Epithelial cell of prostate (primary cell): ENCODE results near the gene NRF1.
A peak's percentile ranks its signal among the peaks of the same experiment; 100 is the strongest.

Experiments
- DNase-seq: peaks from one replicate; pipeline ENCODE4 v3.0.0-alpha.2; 2011; ENCODE audit warnings: low read depth, low spot score
- H3K27ac ChIP-seq: fragments of 450-650 bp; 2 replicates; pipeline ENCODE4 v1.5.1; 2017; ENCODE audit warnings: mild to moderate bottlenecking

The NRF1 gene

DNA sequence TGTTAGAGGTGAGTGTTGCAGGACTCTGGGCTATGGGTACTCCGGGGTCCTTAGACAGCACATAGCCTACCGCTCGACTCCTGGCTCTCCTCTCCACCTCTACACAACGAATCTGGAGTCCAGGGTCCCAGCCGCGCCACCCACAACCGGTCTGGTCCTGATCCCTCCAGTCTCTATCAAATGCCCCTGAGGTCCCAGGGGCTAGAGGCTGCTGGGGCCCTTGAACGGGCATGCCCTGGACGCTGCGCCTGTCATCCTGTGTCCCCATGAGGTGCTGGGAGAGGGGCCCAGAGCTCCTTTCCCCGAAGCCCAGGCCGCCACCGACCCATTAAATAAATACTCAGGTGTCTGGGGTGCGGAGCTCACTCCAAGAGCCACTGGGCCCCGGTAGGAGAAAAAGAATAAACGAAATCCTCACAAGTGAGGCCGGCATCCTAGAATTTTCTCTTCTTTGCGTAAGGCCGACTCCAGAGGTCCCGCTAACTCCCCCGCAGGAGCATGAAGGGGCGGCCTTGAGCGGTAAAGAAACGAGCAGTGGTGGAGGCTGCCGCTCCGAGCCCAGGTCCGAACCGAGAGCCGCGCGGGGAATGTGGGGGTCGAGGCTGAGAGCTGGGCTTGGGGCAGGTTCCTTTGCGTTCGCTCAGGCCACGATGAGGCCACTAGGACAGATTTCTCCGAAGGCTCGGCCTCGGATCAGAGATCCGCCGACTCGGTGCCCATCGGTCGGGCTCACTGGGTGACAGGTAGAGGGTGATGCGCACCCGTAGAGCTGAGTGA is 166.7 kb downstream of the NRF1 start:
- no peak for DNase-seq
- H3K27ac ChIP-seq = no peak overlapping the region

DNA sequence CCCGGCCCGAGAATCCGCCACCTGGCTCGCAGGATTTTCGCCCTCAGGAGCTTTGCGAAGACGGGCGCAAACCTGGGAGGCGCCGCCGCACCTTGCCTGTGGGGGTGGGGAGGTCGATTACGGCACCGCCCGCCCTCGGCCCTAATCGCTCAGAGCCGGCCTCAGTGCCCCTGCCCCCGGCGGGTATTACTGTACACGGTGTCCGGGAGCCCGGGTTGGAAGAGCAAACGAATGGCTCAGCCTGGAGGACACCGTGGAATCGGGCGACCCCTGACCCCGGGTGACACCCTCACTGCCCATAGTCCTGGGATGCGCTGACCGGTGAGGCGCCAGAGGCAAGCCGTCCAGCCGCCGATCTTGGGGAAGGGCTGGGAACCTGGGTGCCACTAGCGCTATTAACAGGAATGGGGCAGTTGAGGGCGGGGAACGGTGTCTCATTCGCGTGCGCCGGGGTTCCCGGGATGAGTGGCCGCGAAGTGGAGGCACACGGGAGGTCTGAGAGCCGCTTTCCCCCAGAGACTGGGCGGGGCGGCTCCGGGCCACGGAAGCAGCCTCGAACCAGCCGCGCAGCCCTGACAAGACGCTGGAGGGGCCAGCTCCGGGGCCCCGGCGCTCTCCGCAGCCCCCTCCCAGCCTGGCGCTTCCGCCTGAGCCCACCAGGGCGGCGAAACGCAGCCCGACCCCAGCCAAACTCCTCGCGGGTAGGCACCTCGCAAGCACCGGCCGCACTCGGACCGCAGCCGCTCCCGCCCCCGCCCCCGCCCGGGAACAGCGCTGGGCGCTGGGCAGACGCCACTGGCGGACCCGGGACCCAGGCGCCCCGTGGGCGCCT is 167.5 kb downstream of the NRF1 start:
- no peak for DNase-seq
- peak overlapping the region; percentile 86 for H3K27ac ChIP-seq

DNA sequence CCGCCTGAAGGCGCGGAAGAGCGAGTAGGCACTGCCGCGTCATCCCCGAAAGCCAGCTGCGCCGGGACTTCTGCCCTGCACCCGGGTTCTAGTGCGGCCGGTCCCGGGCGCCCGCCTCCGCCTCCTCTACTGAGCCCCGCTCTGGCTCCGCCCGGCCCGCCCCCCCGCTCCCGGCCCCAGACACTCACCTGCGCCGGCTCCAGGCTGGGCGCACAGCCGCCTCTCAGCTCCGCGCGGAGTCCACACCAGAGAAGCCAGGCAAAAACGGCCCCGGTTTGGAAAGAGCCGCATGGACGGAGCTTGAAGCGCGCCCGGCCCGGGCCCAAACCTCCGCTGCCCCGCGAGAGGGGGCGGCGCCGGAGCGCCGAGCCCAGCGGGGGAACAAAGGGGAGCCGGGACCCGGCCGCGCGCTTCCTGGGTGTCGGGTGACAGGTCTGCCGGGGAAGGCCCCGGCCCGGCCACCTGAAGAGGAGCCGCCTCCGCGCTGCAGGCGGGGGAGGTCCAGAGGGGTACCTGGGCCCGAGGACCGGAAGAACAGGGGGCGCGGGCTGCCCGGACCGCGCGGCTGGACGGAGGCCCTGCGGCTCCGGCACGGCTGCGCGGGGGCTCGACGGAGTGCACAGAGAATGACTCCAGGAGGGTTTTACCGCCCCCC is 168.2 kb downstream of the NRF1 start:
- peak; percentile 2 for DNase-seq
- H3K27ac ChIP-seq = peak overlapping the region; percentile 86

DNA sequence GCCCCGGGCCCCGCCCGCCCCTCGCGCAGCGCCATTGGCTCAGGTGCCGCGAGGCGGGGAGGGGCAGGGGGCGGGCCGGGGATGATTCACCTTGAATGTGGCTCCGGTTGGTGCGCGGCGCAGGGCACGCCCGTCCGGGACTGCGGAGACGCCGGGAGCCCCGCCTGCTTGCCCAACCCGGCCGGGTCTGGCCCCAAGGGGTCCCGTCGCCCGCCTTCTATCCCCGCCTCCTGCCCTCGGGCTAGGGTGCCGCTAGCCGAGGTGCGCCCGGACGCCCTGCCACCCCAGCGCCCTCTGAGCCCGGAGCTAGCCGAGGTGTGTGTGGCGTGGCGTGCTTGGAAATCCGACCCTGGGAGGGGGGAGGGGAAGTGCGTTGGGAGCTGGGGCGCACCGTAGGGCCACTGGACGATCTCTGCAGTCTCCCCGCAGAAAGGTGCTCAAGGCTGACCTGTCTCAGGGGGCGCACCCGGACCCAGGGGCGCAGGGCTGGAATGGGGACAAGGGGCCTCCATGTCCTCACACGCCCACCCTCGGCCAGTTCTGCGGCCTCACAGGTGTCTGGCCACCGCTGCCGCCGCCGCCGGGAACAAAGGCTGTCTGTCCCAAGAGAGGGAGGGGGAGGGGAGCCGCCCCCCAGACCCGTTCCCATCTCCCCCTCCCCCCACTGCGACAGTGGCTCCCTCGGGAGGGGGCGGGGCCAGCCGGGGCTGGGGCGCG is 168.9 kb downstream of the NRF1 start:
- DNase-seq = peak; percentile 65
- H3K27ac ChIP-seq = peak overlapping the region; percentile 86

DNA sequence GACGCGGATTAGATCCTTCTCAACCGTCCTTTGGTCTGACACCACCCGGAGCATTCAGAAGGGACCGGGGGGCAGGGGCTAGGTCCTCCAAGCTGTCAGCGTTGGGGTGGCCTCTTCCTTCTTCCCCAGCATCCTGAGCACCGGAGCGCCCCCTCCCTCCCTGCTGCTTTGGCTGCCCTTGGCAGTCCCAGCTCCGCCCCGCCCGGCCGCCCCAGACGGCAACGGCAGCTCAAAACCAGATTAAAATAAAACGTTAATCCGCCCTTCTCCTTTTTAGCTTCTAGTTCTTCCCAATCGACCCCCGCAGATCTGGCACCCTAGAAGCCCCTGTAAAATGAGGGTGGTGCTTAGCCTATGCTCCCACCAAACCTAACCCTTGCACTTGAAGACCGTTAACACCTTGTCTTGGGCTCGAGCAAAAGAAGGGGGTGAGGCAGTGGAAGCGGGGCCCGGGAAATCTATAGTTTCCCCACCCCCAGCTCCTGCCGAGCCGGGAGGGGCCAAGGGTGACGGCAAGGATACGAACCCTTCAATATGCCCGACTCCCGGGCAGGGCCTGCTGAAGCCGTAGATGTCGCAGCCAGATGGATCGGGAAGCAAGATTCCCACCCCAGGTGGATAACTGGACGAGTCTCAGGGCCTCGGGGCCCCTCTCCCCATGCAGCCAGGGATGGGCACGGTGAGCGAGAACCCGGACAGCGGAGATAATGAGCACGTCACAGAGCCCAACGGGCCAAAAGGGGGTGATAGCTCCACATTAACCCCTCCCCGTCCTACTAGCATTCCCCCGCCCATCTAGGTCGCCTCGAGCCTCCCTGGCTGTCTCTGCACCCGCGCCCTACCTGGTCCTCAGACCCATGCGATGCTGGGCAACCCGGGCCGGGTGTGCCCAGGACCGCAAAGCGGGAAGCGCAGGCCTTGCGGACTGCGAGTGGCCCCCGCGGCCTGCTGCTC is 169.7 kb downstream of the NRF1 start:
- H3K27ac ChIP-seq = peak overlapping the region; percentile 86
- DNase-seq = no peak

DNA sequence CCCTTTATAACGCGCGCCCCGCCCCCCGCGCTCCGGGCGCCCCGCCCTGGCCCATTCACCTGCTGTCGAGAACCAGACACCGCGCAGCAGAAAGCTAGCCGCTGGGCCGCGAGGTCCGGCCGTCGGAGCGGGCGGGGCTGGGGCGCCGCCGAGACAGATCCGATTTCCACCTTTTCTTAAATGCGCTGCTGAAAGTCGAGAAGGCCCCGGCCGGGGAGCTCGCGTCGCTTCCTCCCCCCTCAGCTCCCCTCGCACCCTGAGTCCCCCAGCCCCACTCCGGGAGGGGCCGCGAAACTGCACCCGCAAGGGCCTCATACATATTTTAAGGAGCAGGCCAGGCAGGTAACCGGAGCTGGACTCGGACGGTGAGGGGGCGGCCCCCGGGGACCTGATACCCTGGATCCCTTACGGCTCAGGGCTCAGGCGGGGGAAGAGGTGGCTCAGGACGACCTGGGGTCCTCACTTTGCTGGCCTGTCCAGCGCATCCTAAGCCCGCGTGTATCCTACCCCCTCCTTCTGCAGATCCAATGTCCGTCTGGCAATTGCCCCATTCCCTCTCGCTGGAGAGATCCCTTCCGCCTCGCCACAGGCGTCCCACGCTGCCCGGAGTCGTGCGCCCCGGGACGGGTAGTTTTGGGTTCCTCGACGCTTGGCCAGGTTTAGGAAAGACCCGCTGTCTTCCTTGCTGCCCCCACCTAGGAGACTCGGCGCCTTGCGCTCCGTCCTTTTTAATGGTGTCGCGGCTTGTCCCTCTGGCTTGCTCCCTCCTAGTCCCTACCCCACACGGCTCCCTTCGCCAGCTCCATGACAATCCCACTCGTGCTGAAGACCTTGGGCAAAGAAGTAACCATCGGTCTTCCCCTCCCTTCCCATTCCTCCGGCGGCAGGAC is 170.7 kb downstream of the NRF1 start:
- no peak for DNase-seq
- no peak overlapping the region for H3K27ac ChIP-seq

DNA sequence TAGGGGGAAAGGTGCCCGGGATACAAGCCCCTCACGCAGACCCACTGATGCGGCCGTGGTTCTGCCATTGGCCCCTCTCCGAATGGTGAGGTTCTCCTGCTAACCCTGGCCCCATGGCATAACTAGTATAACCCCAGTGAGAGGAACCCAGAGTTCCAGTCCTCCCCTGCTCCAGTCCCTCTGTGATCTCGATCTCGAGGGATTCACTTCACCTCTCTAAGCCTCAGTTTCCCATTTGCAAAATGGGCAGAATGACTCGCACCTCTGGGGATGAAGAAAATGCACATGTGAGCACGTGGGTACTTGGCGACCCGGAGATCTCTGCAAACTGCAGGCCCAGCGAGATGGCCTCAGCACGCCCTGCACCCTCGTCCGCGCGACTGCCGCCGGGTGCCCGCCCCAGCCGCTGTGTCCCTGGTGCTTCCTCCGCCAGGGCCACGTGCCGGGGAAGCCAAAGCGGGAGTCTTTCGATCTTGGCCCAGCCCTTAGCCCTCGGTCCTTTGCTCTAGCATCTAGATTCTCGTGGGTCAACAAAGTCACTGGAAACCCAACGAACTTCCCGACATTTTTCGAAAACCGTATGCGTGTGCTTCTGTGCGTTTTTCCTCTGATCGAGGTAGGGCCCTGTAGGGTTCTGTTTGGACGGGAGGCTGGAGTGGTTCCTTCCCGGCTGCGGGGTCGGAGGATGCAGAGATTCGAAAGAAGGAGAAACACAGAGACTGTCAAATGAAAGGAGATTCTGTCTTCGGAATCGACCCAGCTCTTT is 171.5 kb downstream of the NRF1 start:
- no peak overlapping the region for H3K27ac ChIP-seq
- DNase-seq = no peak

DNA sequence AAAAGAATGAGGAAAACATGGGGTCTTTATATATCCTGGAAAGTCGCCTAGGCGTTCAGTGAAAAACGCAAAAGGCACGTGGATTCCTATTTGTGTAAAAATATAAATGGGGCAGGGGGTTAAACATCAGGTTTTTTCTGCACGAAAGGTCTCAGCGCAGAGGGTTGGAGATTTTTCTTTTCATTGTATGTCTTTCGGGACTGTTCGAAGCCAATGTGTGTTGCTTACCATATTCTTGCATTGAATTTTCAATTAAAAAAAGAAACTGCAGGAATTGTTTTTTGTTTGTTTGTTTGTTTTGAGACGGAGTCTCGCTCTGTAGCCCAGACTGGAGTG is 172.0 kb downstream of the NRF1 start:
- no peak overlapping the region for H3K27ac ChIP-seq
- DNase-seq = no peak

DNA sequence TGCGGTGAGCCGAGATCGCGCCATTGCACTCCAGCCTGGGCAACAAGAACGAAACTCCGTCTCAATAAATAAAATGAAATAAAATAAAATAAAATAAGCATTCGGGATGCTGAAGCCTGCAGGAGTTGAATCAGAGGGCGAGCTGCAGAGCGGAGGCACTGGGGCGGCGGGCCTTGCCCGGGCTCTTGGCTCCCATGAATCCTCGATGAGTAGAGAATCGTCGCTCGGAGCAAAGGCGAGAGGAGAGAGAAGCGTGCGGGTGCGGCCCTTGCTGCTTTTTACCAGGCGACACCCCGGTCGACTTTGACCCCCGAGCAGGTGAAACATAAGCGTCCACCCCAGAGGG is 172.9 kb downstream of the NRF1 start:
- DNase-seq = no peak
- H3K27ac ChIP-seq = no peak overlapping the region

DNA sequence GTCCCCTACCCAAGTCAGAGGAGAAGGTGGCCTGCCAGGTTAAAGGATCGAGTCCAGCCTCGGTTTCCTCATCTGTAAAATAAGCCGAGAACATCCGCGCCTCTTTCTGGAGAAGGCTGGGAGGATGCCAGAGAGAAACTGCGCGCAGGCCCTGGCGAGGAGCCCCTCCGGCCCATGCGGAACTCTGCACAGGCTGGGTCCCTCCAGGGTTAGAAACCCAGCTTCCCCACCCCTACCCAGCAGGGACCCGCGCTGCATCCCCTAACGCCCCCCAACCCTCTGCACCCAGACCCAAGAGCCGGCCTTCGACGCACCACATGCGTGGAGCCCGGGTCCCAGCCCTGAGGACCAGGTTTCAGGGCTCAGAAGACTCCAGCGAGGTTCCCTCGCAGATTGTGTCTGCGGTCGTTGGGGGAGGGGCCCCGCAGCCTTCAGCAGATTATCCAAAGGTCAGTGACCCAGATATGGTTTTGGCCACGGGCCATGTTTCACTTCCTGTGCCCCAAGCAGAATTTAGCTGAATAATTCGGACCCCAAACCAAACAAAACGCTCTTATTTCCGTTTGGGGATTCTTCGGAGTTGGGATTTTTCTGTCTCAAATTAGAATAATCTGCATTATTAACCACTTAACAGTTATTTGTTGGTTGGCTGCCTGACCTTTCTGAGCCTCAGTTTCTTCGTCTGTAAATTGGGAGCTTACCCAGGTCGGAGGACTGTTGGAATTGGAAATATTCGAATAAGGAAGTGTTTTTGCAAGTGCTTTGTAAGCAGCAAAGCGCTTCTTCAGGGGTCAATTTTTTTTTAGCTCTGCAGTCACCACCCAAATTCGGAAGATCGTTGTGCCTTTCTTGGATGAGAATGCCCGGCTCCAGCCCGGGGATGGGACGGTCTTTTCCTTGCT is 173.5 kb downstream of the NRF1 start:
- H3K27ac ChIP-seq = no peak overlapping the region
- no peak for DNase-seq

DNA sequence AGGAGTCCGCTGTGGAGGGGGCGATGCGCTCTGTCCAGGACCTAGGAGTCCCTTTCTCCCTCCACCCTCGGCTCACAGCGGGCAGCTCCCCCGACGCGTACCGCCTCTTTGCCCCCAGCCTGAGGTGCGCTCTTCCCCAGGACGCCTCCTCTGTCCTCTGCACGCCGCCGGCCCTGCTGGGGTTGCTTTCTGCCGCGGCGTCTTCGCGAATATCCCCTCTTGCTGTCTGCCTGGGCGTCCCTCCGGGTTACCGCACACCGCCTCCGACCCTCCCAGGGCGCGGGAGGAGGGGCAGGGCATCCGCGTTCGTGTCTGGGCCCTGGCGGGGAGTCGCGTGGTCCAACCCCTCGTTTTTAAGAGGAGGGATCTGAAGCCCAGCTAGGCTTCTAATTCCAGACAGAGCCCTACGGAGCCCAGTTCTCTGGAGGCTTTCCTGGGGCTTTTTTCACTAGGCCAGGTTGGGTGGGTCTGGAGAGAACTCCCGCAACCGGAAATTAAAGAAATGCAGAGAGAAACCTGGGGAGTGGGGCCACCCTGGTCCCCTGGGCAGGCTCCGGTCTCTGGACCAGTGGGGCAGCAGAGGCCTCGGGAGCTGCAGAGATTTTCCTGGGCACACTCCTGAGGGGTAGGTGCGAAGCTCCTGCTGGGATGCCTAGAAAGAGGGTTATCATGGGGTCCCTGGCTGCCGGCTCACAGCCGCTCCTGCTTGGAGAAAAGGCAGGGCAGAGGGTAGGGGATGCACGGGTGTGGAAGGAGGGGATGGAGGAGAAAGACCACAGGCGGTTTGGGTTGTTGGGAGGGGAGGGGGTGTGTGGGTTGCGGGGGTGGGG is 174.4 kb downstream of the NRF1 start:
- no peak for DNase-seq

DNA sequence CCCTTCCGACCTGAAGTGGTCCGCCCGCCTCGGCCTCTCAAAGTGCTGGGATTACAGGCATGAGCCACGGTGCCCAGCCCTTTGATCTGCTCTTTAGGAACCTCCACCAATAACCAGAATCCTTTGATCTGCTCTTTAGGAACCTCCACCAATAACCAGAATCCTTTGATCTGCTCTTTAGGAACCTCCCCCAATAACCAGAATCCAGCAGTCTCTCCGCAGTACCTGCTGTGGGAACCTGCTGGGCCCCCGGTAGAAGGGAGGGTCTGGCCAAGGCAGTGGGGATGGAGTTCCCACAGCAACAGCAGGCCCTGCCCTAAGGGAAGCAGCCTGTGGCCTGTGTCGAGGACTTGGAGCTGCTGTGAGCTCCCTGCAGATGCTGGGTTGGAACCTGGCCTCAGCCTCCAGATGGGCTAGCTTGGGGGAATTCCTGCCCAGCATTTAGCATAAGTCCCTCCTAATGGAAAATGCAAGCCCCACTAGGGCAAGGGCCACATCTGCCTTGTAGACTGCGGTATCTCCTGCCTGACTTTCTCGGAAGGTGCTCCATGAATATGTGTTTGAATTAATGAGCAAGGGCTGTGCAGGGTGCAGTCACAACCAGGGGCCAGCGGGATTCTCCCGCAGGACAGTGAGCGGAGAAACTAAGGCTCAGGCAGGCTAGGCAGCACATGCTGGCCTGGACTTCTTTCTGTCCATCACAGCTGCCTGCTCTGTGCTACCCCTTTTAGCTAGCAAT is 175.5 kb downstream of the NRF1 start:
- no peak overlapping the region for H3K27ac ChIP-seq
- no peak for DNase-seq

More for the DNA sequence above, 174.4 kb downstream of the NRF1 start:
- no peak overlapping the region for H3K27ac ChIP-seq

DNA sequence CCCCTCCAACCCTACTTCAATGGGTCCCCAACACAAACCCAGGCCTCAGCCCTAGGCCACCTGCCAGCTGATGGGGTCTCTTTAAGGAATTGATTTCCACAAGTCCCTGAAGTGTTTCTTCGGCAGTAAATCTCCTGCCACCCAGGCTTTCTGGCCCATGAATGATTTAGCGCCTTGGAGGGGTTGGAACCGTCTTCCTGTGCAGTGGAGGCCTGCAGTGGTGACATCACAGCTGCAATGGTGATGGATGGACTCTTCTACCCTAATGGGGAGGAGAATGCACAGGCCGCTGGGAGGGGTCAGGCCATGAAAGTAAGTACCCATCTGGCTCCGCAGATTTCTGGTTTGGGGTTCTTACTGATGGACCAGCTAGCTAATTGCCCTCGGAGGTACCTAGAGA is 177.5 kb downstream of the NRF1 start:
- no peak overlapping the region for H3K27ac ChIP-seq
- DNase-seq = no peak

DNA sequence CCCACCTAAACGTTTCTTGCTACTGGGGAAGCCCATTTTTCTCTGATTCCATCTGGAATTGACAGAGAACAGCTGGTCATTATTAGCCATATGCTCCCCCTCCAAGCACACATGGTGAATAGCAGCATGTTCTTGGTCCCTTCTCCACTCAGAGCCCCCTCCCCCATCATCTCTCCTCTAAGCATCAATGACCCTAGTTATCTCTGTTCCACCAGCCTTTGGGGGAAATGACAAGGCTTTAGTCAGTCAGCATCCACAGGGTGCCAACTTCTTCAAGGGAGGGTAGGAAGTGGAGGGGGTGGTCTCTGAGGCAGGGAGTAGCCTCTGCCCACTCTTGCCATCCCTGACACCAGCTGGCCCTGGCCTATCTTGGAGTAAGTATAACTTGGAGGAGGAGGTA is 178.1 kb downstream of the NRF1 start:
- H3K27ac ChIP-seq = no peak overlapping the region
- DNase-seq = no peak

DNA sequence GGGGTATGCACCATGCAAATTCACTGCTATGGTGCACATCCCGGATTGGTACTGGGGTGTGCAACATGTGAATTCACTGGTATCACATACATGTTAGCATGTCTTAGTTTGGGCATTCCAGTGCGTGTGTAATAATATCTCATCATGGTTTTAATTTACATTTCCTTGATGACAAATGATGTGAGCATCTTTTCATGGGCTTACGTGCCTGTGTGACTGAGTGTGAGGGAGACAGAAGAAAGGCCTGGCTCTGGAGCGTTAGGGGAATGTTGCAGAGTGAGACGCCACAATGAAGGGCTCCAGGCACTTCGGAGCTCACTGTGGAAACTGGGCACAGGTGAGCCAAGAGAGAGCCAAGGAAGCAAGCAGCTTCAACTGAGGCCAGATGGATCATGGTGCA is 178.6 kb downstream of the NRF1 start:
- no peak overlapping the region for H3K27ac ChIP-seq
- DNase-seq = peak; percentile 20
